Retina (tissue), 1 donor: ENCODE results near the gene CTNNA2.
"Not testable (repeated sequence)": the region's sequence is repeated elsewhere in the genome, so short reads cannot be mapped to it uniquely, and the experiment has no call there.

Source experiments
- DNase-seq: peaks from one replicate; pipeline ENCODE4 v3.0.0-alpha.2; 2016

The CTNNA2 gene

GRCh38 chr2:80112790-80113189 lies 599.9 kb downstream of the CTNNA2 start:
- DNase-seq: no peak

GRCh38 chr2:80113399-80113798 lies 600.5 kb downstream of the CTNNA2 start:
- DNase-seq: no peak

GRCh38 chr2:80114812-80115211 lies 602.0 kb downstream of the CTNNA2 start:
- no peak for DNase-seq

GRCh38 chr2:80117401-80117800 lies 604.5 kb downstream of the CTNNA2 start:
- DNase-seq: no peak

- no peak for DNase-seq
Observed at GRCh38 chr2:80120866-80121265, 608.0 kb downstream of the CTNNA2 start.

- DNase-seq: no peak
Observed at GRCh38 chr2:80122675-80123074, 609.8 kb downstream of the CTNNA2 start.

- DNase-seq: no peak
Observed at GRCh38 chr2:80126596-80127189, 613.8 kb downstream of the CTNNA2 start.

- DNase-seq: no peak
Observed at GRCh38 chr2:80128080-80128479, 615.2 kb downstream of the CTNNA2 start.

GRCh38 chr2:80132281-80132680 lies 619.4 kb downstream of the CTNNA2 start:
- no peak for DNase-seq

- DNase-seq: no peak
Observed at GRCh38 chr2:80135001-80135400, 622.1 kb downstream of the CTNNA2 start.

- no peak for DNase-seq
Observed at GRCh38 chr2:80136338-80136737, 623.5 kb downstream of the CTNNA2 start.

- no peak for DNase-seq
Observed at GRCh38 chr2:80139001-80139400, 626.1 kb downstream of the CTNNA2 start.

GRCh38 chr2:80141007-80141726 lies 628.3 kb downstream of the CTNNA2 start:
- DNase-seq: no peak

- no peak for DNase-seq
Observed at GRCh38 chr2:80145499-80145898, 632.6 kb downstream of the CTNNA2 start.

GRCh38 chr2:80146757-80147156 lies 633.9 kb downstream of the CTNNA2 start:
- DNase-seq: not testable (repeated sequence)

GRCh38 chr2:80147690-80148089 lies 634.8 kb downstream of the CTNNA2 start:
- no peak for DNase-seq

- no peak for DNase-seq
Observed at GRCh38 chr2:80148906-80149305, 636.1 kb downstream of the CTNNA2 start.

GRCh38 chr2:80149991-80150390 lies 637.1 kb downstream of the CTNNA2 start:
- DNase-seq: no peak

GRCh38 chr2:80151248-80151647 lies 638.4 kb downstream of the CTNNA2 start:
- no peak for DNase-seq

GRCh38 chr2:80151651-80152050 lies 638.8 kb downstream of the CTNNA2 start:
- no peak for DNase-seq

- DNase-seq: no peak
Observed at GRCh38 chr2:80153151-80153550, 640.3 kb downstream of the CTNNA2 start.

GRCh38 chr2:80153768-80154167 lies 640.9 kb downstream of the CTNNA2 start:
- no peak for DNase-seq

GRCh38 chr2:80154231-80154915 lies 641.5 kb downstream of the CTNNA2 start:
- no peak for DNase-seq

GRCh38 chr2:80164375-80164774 lies 651.5 kb downstream of the CTNNA2 start:
- no peak for DNase-seq
